Esophagus muscularis mucosa (tissue), 4 donors: Measurements from ENCODE around the gene DCPS. TPM values are rescaled to one million over a fixed set of nuclear protein-coding genes. Genes with fewer than 3 reads are reported as not detected.

ENCODE experiments used
- DNase-seq: peaks from one replicate; pipeline ENCODE4 v3.0.0-alpha.2; 2017; ENCODE audit errors: extremely low spot score
- H3K27ac ChIP-seq, 4 donors: fragments of 200-600 bp; sonication (generic); replicated peaks in 1 of 4; 1 replicate in 3 of 4; 2 replicates in 1 of 4; pipeline ENCODE4 v1.5.1; 2016 to 2019; ENCODE audit warnings: mild to moderate bottlenecking in 1 of 4
- H3K27me3 ChIP-seq, 4 donors: fragments of 200-600 bp; sonication (generic); one replicate each; pipeline versions ENCODE4 v1.5.1 to v1.6.0; 2016 to 2019
- H3K36me3 ChIP-seq, 4 donors: fragments of 200-600 bp; sonication (generic); one replicate each; pipeline ENCODE4 v1.5.1; 2016 to 2019
- H3K4me1 ChIP-seq, 4 donors: fragments of 200-600 bp; sonication (generic); one replicate each; pipeline ENCODE4 v1.5.1; 2016 to 2019
- H3K4me3 ChIP-seq, 4 donors: fragments of 200-600 bp; sonication (generic); 1 replicate in 2 of 4; 2 replicates in 2 of 4; pipeline ENCODE4 v1.5.1; 2016 to 2019; ENCODE audit warnings: mild to moderate bottlenecking in 4 of 4, moderate library complexity in 1 of 4
- H3K9me3 ChIP-seq, 4 donors: fragments of 200-600 bp; sonication (generic); 1 replicate in 3 of 4; 2 replicates in 1 of 4; pipeline ENCODE4 v1.5.1; 2016 to 2019
- EP300 ChIP-seq: sonication (generic); formaldehyde crosslinking; IDR thresholded peaks from one replicate; pipeline ENCODE4 v1.6.1; 2017; ENCODE audit warnings: antibody characterized with exemption
- POLR2A ChIP-seq: fragments of 450-650 bp; IDR thresholded peaks from one replicate; pipeline ENCODE4 v1.6.1; 2017; ENCODE audit warnings: antibody characterized with exemption, moderate library complexity, mild to moderate bottlenecking, low read depth
- POLR2AphosphoS5 ChIP-seq, 2 donors: sonication (generic); formaldehyde crosslinking; IDR thresholded peaks; one replicate each; pipeline ENCODE4 v1.6.1; 2017; ENCODE audit warnings: antibody characterized with exemption in 2 of 2
- WGBS: methylation state at CpG from one replicate; pipeline ENCODE4 v1.1.5; 2018; 5-methylcytosine and 5-hydroxymethylcytosine counted together
- intact Hi-C: fragments of 100-400 bp; cut with DNase I; formaldehyde crosslinking; loops from one replicate; pipeline ENCODE4 v1.15.1; 2023
- total RNA-seq, 4 donors: library from RNA; depleted of rRNA; stranded (reverse); fragments of >200 nt; gene quantifications; one replicate each; pipeline versions ENCODE4 v1.1.0 to v1.2.1, GENCODE V29; 2016
- TF ChIP-seq, protein P1 (sequence below), 3 experiments: fragments of 200-600 bp in 2 of 3; fragments of 450-650 bp in 1 of 3; sonication (generic) in 2 of 3; IDR thresholded peaks; one replicate each; pipeline ENCODE4 v1.5.1; 2017 to 2019; ENCODE audit warnings: antibody characterized with exemption in 3 of 3, mild to moderate bottlenecking in 2 of 3, moderate library complexity in 1 of 3

DCPS gene
- total RNA-seq, 4 donors from 2014 or later, result 8.0 to 18.4 (median 14.3) TPM

DNA sequence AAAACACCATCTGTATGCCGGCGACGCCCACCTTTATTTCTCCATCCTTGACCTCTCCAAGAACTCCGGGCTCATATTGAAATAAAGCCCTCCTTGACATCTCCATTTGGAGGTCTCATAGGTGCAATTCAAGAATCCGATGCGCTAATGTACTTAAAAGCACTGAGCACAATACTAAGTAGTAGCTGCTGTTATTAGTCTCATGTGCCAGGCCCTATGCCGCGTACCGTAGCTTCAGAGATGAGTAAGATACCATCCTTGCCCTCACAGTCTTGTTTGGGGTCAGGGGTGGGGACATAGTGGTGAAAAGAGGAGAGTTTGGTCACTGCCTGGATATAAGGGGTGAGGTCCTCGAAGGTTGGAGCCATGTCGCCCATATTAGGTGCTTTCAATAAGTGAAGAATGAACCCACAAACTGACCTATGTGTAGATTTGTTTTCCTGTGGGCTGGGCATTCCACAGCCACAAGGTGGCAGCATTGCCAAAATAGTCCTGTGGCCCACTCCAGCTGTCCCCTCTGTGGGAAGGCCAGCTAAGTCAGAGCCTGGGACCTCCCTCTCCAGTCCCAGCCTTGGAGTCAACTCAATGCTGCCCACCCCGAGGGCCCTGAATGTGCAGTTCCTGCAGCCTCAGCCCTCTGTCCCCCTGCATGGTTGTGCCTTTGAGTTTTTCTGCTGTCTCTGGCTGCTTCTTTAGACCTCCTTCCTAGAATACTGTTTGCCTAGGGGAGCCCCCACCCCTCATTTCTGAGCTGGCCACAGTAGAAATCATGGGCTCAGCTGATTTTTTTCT lies 6.5 kb downstream of the DCPS start:
- Histone ChIP-seq H3K4me3 (no peak overlapping the region), H3K9me3 (no peaks in the 10 kb centered on the region), H3K4me1 (peaks cover 8 to 20% (median 17%) of the 10 kb centered on the region in 4 donors), H3K27me3 (no peaks in the 10 kb centered on the region), H3K36me3 (peaks cover 0 to 42% (median 20%) of the 10 kb centered on the region in 4 donors), H3K27ac (peak overlapping the region in 1 of 4 donors; percentile 8)
- 73% methylated on average over 11 of the region's 12 CpGs for WGBS
- peak; percentile 95 for DNase-seq
- TF ChIP-seq EP300 (no peak), POLR2A (no peak), POLR2AphosphoS5 (IDR thresholded peaks at IDR 0.05) (peak in 1 of 2 donors; percentile 32)
- TF ChIP-seq, protein P1, sequence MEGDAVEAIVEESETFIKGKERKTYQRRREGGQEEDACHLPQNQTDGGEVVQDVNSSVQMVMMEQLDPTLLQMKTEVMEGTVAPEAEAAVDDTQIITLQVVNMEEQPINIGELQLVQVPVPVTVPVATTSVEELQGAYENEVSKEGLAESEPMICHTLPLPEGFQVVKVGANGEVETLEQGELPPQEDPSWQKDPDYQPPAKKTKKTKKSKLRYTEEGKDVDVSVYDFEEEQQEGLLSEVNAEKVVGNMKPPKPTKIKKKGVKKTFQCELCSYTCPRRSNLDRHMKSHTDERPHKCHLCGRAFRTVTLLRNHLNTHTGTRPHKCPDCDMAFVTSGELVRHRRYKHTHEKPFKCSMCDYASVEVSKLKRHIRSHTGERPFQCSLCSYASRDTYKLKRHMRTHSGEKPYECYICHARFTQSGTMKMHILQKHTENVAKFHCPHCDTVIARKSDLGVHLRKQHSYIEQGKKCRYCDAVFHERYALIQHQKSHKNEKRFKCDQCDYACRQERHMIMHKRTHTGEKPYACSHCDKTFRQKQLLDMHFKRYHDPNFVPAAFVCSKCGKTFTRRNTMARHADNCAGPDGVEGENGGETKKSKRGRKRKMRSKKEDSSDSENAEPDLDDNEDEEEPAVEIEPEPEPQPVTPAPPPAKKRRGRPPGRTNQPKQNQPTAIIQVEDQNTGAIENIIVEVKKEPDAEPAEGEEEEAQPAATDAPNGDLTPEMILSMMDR (IDR thresholded peaks at IDR 0.05), result peak; percentile 86 to 93 (median 88)
- intact Hi-C loops, result loop anchor here (2.0 to 10.0 kb wide), 4 partner anchors 47 to 684 kb away; partner anchors contain the start of gene ST3GAL4

DNA sequence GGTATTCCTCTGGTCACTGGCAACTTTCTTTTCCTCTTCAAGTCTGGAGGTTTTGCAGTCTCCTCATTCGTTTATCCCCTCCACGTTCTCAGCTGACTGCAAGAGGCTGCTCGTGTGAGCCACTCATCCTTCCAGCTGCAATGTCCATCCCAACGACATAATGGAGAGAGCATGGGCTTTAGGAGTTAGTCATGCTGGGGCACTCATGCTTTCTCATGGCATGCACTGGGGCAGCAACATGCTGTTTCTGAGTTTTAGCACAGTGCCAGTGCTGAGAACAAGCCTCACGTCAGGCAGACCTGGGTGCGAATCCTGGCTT lies 7.1 kb downstream of the DCPS start:
- Histone ChIP-seq H3K36me3 (peaks cover 0 to 42% (median 20%) of the 10 kb centered on the region in 4 donors), H3K27ac (peak overlapping the region in 1 of 4 donors; percentile 8), H3K4me3 (no peak overlapping the region), H3K9me3 (no peaks in the 10 kb centered on the region), H3K4me1 (peaks cover 8 to 16% (median 14%) of the 10 kb centered on the region in 4 donors), H3K27me3 (no peaks in the 10 kb centered on the region)
- TF ChIP-seq EP300 (no peak), POLR2AphosphoS5 (IDR thresholded peaks at IDR 0.05) (no peak), POLR2A (no peak)
- TF ChIP-seq, protein P1 (IDR thresholded peaks at IDR 0.05), result no peak
- WGBS, result 62% methylated on average over 5 of the region's 6 CpGs
- intact Hi-C loops, result loop anchor here (2.0 to 10.0 kb wide), 4 partner anchors 46 to 684 kb away; partner anchors contain the start of gene ST3GAL4
- no peak for DNase-seq

DNA sequence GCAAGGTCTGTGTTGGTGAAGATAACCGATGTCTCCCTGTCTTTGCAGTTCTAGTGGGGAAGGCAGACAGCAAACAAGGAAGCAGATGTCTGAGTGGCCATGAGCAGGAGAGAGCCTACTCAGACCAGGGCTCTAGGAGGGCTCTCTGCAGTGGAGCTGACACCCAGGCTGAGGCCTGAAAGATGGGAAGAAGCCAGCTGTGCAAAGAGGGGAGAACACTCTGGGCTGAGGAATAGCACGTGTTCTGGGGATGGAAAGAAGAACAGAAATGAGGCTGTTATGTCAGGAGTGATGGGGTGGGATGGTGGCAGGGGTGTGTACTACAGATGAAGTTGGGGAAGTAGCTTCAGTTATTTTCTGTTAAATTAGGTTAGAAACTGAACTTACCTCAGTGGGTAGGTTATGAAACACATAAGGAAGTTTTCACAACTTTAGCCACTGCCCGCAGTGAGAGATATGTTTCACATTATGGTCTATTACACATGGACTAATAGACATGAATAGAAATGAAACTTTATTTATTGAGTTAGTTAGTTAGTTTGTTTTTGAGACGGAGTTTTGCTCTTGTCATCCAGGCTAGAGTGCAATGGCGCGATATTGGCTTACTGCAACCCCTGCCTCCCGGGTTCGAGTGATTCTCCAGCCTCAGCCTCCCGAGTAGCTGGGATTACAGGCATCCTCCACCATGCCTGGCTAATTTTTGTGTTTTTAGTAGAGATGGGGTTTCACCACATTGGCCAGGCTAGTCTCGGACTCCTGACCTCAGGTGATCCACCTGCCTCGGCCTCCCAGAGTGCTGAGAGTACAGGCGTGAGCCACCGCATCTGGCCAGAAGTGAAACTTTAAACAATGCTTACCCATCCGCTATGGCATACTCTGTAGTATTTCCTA lies 7.8 kb downstream of the DCPS start:
- no peak overlapping the region for H3K4me3 ChIP-seq
- H3K27me3 ChIP-seq, result no peaks in the 10 kb centered on the region
- peak overlapping the region in 1 of 4 donors; percentile 8 for H3K27ac ChIP-seq
- no peak for DNase-seq
- WGBS, result 84% methylated on average over 14 of the region's 14 CpGs
- no peak for TF ChIP-seq POLR2AphosphoS5 (IDR thresholded peaks at IDR 0.05)
- H3K4me1 ChIP-seq, result peaks cover 8 to 13% (median 13%) of the 10 kb centered on the region in 4 donors
- H3K9me3 ChIP-seq, result no peaks in the 10 kb centered on the region
- intact Hi-C loops, result loop anchor here (2.0 to 10.0 kb wide), 4 partner anchors 46 to 683 kb away; partner anchors contain the start of gene ST3GAL4
- peaks cover 0 to 42% (median 18%) of the 10 kb centered on the region in 4 donors for H3K36me3 ChIP-seq

DNA sequence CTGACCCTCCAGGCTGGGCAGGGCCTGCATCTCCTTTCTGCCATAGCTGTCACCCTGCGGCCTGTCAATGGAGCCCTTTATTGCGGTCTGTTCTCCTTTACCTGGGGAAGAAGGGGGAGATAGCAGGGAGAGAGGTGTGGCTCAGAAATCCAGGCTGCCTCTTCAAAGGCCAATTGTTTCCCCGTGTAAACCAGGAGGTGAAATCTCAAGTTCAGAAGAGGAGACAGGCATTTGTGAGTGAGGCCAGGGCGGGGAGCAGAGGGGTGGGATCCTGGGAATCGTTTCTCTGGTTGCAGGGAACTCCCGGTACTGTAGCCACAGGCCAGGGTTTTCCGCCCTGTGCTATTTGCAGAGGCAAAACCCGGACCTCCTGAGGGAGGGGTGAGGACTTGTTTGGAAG lies 9.1 kb downstream of the DCPS start:
- H3K27me3 ChIP-seq, result no peaks in the 10 kb centered on the region
- no peak overlapping the region for H3K4me3 ChIP-seq
- DNase-seq, result no peak
- intact Hi-C loops, result loop anchor here (5.0 to 10.0 kb wide), 3 partner anchors 44 to 682 kb away; partner anchors contain the start of gene ST3GAL4
- H3K4me1 ChIP-seq, result peaks cover 17 to 23% (median 22%) of the 10 kb centered on the region in 4 donors
- no peak overlapping the region for H3K27ac ChIP-seq
- H3K36me3 ChIP-seq, result peaks cover 0 to 35% (median 13%) of the 10 kb centered on the region in 4 donors
- WGBS, result 74% methylated on average over 7 of the region's 8 CpGs
- no peaks in the 10 kb centered on the region for H3K9me3 ChIP-seq
- TF ChIP-seq POLR2AphosphoS5 (IDR thresholded peaks at IDR 0.05), result no peak
- no peak for TF ChIP-seq EP300
- TF ChIP-seq, protein P1 (IDR thresholded peaks at IDR 0.05), result no peak
- TF ChIP-seq POLR2A, result no peak

DNA sequence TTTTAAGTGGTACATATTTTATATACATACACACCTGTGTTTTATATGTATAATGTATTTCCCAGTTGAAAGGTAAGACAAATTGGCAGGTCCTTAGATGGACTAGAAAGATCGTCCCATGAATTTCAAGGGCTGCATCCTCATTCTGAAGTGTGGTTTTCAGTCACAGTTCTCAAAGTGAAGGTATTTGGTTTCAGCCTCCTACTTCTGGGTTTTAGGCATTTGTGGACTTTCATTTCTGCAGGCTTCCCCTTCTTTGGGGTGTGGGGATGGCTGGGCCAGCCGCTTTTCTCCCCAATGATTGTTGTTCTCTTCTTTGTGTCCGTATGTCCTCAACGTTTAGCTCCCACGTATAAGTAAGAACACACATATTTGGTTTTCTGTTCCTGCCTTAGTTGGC lies 10.0 kb downstream of the DCPS start:
- WGBS, result 89% methylated on average over 5 of the region's 5 CpGs
- TF ChIP-seq POLR2AphosphoS5 (IDR thresholded peaks at IDR 0.05) (no peak), POLR2A (no peak), EP300 (no peak)
- TF ChIP-seq, protein P1 (IDR thresholded peaks at IDR 0.05), result no peak

More for the DNA sequence above, 10.0 kb downstream of the DCPS start:
- H3K9me3 ChIP-seq, result no peaks in the 10 kb centered on the region
- peaks cover 0 to 26% (median 10%) of the 10 kb centered on the region in 4 donors for H3K36me3 ChIP-seq
- no peaks in the 10 kb centered on the region for H3K27me3 ChIP-seq
- H3K27ac ChIP-seq, result no peak overlapping the region
- peaks cover 26 to 32% (median 31%) of the 10 kb centered on the region in 4 donors for H3K4me1 ChIP-seq
- intact Hi-C loops, result loop anchor here (5.0 to 10.0 kb wide), 3 partner anchors 43 to 681 kb away; partner anchors contain the start of gene ST3GAL4
- no peak overlapping the region for H3K4me3 ChIP-seq
- no peak for DNase-seq
